ACHN (cell line): ENCODE data around the gene RTF1.
"Not testable (repeated sequence)": the region's sequence is repeated elsewhere in the genome, so short reads cannot be mapped to it uniquely, and the experiment has no call there.

Source experiments
- DNase-seq: peaks from one replicate; pipeline ENCODE4 v3.0.0-alpha.2; 2015
- in situ Hi-C: cut with HindIII; loops from 2 replicates; pipeline ENCODE4 v1.10.0; 2017; ENCODE audit warnings: low sequenced_read_pairs, low pct_ligation_motif_present, low pct_unique_long_range_greater_than_20kb

Gene RTF1

GRCh38 chr15:41416742-41417417 lies at the start of gene RTF1:
TSS of gene RTF1 (plus strand) at chr15:41417095. CDS start at chr15:41417116, 21 bp downstream.
- in situ Hi-C loops, result no loop called here
- peak; percentile 84 for DNase-seq

DNA sequence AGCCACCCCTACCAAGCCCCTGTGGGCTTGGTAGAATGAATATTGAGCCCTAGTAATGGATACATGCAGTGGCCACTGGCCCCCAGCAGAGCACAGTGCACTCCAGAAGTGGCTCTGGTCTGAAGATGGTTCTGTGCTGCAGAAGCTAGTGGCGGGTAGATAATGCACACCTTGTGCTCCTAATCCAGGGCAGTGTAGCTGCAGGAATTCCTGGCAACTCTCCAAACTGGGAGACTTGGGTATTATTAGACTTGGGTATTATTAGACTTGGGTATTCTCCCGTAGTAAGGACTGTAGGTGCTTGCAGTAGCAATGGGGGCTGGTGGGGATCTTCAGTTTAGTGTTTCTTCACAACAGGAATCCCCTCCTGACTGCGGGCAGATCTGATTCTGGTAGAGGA lies 49.5 kb upstream of the RTF1 start:
- in situ Hi-C loops, result no loop called here
- no peak for DNase-seq

DNA sequence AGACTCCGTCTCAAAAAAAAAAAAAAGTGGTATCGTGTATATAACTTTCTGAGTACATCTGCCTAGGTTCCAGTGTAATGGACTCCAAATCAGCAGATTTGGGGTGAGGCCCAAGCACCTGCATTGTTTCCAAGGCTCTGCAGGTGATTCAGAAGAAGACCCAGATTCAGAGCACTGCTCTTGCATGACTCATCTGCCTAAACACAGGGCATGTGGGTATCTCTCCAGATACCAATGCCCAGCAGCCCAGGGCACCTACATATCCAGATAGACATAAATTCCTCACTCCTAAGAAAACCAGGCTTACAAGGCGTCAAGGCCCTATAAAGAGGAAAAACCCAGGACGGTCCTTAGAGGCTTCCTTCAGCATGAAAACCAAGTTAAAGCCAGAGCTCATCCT lies 38.9 kb upstream of the RTF1 start:
- DNase-seq, result no peak
- in situ Hi-C loops, result no loop called here

DNA sequence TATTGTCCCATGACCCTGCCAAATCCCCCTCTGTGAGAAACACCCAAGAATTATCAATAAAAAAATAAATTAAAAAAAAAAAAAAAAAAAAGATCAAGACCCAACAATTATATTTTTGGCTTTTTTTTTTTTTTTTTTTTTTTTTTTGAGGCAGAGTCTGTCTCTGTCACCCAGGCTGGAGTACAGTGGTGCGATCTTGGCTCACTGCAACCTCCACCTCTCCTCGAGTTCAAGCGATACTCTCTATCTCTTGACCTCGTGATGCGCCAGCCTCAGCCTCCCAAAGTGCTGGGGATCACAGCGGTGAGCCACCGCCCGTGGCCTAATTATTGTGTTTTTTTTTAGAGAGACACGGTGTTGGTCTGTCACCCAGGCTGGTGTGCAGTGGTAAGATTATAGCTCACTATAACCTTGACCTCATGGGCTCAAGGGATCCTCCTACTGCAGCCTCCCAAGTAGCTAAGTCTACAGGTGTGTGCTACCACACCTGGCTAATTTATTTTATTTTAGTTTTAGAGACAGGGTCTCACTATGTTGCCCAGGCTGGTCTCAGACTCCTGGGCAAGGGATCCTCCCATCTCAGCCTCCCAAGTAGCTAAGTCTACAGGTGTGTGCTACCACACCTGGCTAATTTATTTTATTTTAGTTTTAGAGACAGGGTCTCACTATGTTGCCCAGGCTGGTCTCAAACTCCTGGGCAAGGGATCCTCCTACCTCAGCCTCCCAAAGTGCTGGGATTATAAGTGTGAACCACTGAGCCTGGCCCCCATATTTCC lies 32.7 kb upstream of the RTF1 start:
- DNase-seq, in situ Hi-C loops: not testable (repeated sequence)

DNA sequence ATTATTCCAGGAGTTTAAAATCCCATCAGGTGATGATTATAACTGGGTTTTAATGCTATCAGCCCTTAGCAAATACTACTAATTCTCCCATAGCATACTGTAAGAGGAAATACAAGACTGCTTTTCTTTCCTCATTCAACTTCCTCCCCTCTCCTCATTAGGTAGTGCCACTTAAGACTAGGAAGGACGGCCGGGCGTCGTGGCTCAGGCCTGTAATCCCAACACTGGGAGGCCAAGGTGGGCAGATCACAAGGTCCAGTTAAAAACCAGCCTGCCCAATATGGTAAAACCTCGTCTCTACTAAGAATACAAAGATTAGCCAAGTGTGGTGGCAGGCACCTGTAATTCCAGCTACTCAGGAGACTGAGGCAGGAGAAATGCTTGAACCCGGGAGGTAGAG lies 29.2 kb upstream of the RTF1 start:
- in situ Hi-C loops, result no loop called here
- no peak for DNase-seq

DNA sequence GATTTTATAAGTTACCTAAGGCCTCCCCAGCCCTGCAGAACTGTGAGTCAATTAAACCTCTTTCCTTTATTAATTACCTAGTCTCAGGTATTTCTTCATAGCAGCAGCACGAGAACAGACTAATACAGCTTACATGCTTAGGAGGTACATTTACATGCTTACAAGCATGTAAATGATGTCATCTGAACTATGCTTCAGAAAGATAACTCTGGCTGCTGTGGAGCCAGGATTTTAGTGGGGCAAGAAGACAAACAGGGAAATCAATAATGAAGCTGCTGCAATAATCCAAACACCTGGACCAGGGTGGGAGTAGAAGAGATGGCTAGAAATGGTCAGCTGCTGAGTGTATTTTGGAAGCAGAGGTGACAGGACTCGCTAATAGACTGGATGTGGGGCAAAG lies 24.2 kb upstream of the RTF1 start:
- in situ Hi-C loops, result no loop called here

DNA sequence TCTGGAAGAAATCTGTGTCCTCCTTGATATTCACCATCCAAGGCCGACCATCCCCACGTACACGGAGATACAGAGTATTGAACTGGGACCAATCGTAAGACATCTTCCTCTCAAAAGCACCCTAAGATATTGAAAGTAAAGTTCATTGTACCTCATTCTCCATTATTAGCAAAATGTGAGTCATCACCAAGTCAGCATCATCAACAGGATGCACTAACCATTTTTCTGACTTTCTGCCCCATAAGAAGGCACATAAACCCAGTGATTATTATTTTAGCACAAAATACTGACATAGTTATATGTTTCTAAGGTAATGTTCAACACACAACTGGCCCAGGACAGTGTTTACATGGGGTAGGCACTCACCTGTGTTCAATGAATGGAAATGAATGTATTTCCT lies 22.0 kb upstream of the RTF1 start:
- no peak for DNase-seq
- in situ Hi-C loops, result no loop called here

More for the DNA sequence above, 24.2 kb upstream of the RTF1 start:
- DNase-seq, result no peak

GRCh38 chr15:41396111-41396510 lies 20.8 kb upstream of the RTF1 start:
- in situ Hi-C loops, result no loop called here
- no peak for DNase-seq

DNA sequence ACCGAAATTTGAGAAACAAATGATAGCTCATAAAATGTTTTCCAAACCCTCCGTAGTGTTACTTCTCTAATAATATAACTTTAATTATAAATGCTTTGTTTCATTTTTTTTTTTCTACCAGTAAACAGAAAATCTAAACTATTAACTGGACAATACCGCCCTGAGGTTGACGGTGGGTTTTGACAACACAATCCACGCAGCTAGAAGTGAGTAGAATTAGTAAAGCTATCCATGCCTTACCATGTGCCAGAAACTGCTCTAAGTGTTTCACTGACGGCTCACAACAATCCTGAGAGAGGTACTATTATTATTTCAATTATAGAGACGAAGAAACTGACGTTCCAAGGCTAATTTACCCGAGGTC lies 15.0 kb upstream of the RTF1 start:
- in situ Hi-C loops, result no loop called here
- DNase-seq, result peak; percentile 5

DNA sequence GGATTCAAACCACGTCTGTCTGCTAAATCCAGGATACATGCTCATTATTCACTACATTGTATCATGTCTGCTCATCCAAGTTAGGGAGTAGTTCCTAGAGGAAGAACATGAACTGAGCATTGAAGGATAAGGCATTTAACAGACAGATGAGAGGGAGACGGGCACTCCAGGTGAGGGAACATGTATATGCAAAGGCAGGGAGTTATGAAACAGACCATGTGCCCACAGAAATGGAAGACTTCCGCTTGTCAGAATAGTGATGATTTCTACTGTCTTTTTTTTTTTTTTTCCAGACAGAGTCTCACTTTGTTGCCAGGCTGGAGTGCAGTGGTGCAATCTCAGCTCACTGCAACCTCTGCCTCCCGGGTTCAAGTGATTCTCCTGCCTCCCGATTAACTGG lies 9.6 kb upstream of the RTF1 start:
- DNase-seq, result no peak
- in situ Hi-C loops, result no loop called here

GRCh38 chr15:41408234-41408641 lies 8.7 kb upstream of the RTF1 start:
- no peak for DNase-seq
- in situ Hi-C loops, result no loop called here

DNA sequence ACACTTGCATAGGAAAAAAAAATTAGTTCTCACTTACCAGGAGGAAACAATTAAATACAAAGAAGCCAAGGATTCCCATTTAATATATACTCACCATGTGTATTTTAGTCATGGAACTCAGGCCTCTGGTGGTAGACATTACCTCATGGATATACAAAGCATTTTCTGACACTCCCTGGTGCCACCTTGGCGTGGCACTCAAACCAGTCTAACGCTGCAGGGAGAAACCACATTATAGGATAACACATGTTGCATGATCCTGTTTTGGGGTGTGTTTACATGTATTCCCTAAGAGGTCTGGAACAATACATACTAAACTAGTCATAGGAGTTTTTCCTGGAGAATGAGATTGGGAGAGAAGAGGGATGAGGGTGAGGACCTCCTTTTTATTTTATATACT lies 5.9 kb upstream of the RTF1 start:
- no peak for DNase-seq
- in situ Hi-C loops, result no loop called here

- DNase-seq, result no peak
- in situ Hi-C loops, result no loop called here
Observed at GRCh38 chr15:41411441-41411840, 5.5 kb upstream of the RTF1 start.

DNA sequence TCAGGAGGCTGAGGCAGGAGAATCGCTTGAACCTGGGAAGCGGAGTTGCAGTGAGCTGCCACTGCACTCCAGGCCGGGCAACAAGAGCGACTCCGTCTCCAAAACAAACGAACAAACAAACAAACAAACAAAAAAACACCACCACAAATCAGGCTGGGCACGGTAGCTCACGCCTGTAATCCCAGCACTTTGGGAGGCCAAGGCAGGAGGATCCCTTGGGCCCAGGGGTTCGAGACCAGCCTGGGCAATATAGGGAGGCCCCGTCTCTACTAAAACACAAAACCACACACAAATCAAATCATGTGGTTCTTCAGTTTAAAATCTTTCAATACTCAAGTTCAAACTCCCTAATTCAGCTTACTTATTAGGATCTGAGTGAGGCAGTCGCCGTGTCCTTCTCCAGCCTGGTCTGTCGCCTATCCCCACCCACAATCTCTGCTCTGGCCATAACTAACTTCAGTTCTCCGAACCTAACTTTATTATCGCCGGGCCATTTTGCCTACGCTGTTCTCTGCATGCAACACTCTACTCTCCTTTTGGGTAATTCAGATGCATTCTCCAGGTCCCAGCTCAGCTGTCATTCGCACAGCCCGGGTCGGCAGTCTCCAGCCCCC lies 660 bp upstream of the RTF1 start:
- in situ Hi-C loops, result no loop called here
- no peak for DNase-seq

DNA sequence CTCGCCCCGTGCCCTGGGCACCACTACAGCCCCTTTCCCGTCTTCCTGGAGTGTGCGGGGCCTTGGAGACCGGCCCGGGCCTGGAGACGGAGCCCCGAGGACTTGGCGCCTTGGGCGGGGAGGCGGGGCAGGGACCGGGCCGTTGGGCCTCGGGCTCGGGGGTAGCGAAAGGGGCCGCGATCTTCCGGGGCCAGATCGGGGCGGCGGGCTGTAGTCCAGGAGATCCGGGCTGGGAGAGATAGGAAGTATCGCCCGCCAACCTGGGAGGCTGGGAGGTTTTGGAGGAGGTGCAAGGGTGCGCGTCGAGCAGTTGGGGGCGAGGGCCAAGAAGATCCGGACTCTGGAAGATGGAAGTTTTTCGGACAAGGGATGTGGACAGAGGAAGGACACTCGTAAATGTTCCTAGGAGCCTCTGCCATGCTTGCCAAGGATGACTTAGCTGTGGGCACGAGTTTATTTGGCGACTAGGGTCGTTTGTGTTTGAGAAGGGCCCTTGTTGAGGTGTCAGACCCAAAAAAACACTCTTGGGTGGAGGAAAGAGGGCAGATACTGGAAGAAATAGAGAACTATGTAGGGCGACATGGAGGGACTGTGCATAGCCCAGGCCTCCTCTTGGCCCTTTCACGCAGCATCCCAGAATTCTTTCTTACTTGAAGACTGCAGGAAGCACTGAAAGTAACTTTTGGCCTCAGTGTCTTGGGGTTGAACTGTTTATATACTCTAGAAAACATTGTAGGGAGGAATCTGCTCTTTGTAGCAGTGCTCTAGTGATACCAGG lies 712 bp downstream of the RTF1 start:
- in situ Hi-C loops, result no loop called here
- peak; percentile 28 for DNase-seq

DNA sequence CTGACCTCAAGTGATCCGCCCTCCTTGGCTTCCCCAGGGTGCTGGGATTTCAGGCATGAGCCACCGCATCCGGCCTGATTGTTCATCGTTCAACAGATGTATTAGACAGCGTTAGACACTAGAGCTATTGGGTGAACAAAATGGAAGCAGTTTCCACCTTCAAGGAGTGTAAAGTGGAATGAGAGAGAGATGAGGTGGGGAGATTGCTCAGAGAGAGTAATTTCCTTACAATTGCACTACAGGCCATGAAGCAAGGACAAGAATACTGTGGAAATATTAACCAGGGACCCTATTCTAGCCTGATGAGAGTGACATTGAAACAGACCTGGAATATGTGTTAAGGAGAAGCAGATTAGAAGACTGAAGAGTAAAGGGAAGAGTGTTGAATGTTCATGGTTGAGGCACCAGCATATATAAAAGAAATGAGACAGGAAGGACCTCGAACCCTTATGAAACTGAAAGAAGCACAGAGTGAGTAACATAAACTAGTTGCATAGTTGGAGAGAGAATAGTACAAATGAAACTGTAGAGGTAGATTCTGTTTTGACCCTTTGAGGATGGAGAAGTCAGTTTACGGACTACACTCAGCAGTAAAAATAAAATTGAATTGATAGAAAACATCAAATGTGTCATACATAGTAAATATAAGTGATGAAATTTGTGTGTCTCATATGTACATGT lies 7.2 kb downstream of the RTF1 start:
- in situ Hi-C loops, result no loop called here
- DNase-seq, result no peak

- in situ Hi-C loops, result no loop called here
- DNase-seq, result no peak
Observed at GRCh38 chr15:41424809-41425208, 7.9 kb downstream of the RTF1 start.

DNA sequence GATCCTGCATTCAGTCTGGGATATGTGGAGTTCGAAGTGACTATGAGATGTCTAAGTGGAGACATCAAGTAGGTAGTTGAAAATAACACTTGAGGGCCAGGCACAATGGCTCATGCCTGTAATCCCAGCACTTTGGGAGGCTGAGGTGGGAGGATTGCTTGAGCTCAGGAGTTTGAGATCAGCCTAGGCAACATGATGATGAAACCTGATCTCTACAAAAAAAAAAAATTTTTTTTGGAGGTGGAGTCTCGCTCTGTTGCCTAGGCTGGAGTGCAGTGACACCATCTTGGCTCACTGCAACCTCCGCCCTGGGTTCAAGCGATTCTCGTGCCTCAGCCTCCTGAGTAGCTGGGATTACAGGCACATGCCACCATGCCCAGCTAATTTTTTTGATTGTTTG lies 9.0 kb downstream of the RTF1 start:
- DNase-seq, in situ Hi-C loops: not testable (repeated sequence)
